ENCODE data around the gene TBC1D14.

GRCh38 chr4:6916069-6916586 lies 6.5 kb downstream of the TBC1D14 start:
- TF ChIP-seq CTCF (conservative IDR thresholded peaks at IDR 0.05), result no peak
- TF ChIP-seq ZFX (IDR thresholded peaks at IDR 0.05), result no peak
